Panc1 (cell line): ENCODE measurements around the gene SMOC2. TPM values are rescaled to one million over a fixed set of nuclear protein-coding genes. Genes with fewer than 3 reads are reported as not detected.

Experiments used
- ATAC-seq: fragments of 200-7000 bp; cut with Tn5 transposase; 2 replicates; pipeline ENCODE4 v1.9.1; 2020; ENCODE audit warnings: mild to moderate bottlenecking, moderate library complexity
- BruUV-seq: library from RNA; stranded (reverse); fragments of 400-500 nt; replicated peaks from 2 replicates; lab custom pipeline; 2021; lab: Mats Ljungman, UMichigan
- CTCF ChIA-PET: fragments of 300-600 bp; sonication (Branson Sonifier 250); formaldehyde crosslinking; loops from one replicate; lab custom pipeline; 2022; ENCODE audit warnings: antibody characterized with exemption; lab: Charles Lee
- POLR2A ChIA-PET: fragments of 300-600 bp; sonication (Branson Sonifier 250); formaldehyde crosslinking; loops from one replicate; lab custom pipeline; 2022; ENCODE audit warnings: antibody characterized with exemption; lab: Charles Lee
- DNase-seq: peaks from one replicate; pipeline ENCODE4 v3.0.0-alpha.2; 2010; ENCODE audit warnings: low read depth, low spot score
- H3K27ac ChIP-seq: 2 replicates; pipeline ENCODE4 v1.5.1; 2011; ENCODE audit warnings: mild to moderate bottlenecking, low read length, inconsistent platforms
- H3K27me3 ChIP-seq: fragments of 200-500 bp; sonication (Bioruptor generic); 2 replicates; pipeline ENCODE4 v1.6.0; 2014; ENCODE audit warnings: low read length, inconsistent platforms; ENCODE audit not compliant: control insufficient read depth, insufficient read depth
- H3K36me3 ChIP-seq: fragments of 200-500 bp; sonication (Bioruptor generic); 2 replicates; pipeline ENCODE4 v1.5.1; 2014; ENCODE audit warnings: inconsistent platforms, mild to moderate bottlenecking, low read length, moderate library complexity; ENCODE audit not compliant: control insufficient read depth, insufficient read depth
- H3K4me1 ChIP-seq: 2 replicates; pipeline ENCODE4 v1.5.1; 2011; ENCODE audit warnings: inconsistent platforms, mild to moderate bottlenecking, low read length, moderate library complexity; ENCODE audit not compliant: control insufficient read depth, insufficient read depth
- H3K4me3 ChIP-seq, 2 experiments: 2 replicates each; pipeline ENCODE4 v1.5.1; 2011 to 2012; ENCODE audit warnings: low read depth in 2 of 2, low read length in 2 of 2, mild to moderate bottlenecking in 2 of 2, inconsistent platforms in 1 of 2, moderate library complexity in 1 of 2
- H3K9me3 ChIP-seq: fragments of 200-500 bp; sonication (Bioruptor generic); 2 replicates; pipeline ENCODE4 v1.5.1; 2014; ENCODE audit warnings: low read depth, mild to moderate bottlenecking, inconsistent platforms, low read length, moderate library complexity; ENCODE audit not compliant: control insufficient read depth, insufficient read depth
- POLR2AphosphoS5 ChIP-seq: IDR thresholded peaks from 2 replicates; pipeline ENCODE4 v1.6.1; 2012; ENCODE audit warnings: mild to moderate bottlenecking, low read depth, low read length, moderate library complexity
- SIN3A ChIP-seq: IDR thresholded peaks from 2 replicates; pipeline ENCODE4 v1.6.1; 2012; ENCODE audit warnings: low read depth, mild to moderate bottlenecking, low read length, moderate library complexity, borderline replicate concordance; ENCODE audit not compliant: insufficient read depth
- TCF7L2 ChIP-seq: IDR thresholded peaks from 2 replicates; pipeline ENCODE4 v1.6.1; 2011; ENCODE audit warnings: mild to moderate bottlenecking, low read depth, low read length, inconsistent platforms
- in situ Hi-C: cut with HindIII; loops from 2 replicates; pipeline ENCODE4 v1.10.0; 2016; ENCODE audit warnings: low sequenced_read_pairs, low pct_unique_long_range_greater_than_20kb
- intact Hi-C: fragments of 100-400 bp; cut with micrococcal nuclease; formaldehyde crosslinking; loops from one replicate; pipeline ENCODE4 v1.10.0; 2022; ENCODE audit not compliant: unreplicated experiment
- total RNA-seq: library from RNA; stranded (reverse); gene quantifications from one replicate; pipeline ENCODE4 v1.2.1, GENCODE V29; 2021; ENCODE audit not compliant: unreplicated experiment
- TF ChIP-seq, protein P1 (sequence below), 2 experiments: IDR thresholded peaks; 2 replicates each; pipeline ENCODE4 v1.6.1; 2011 to 2012; ENCODE audit warnings: low read depth in 2 of 2, control low read depth in 1 of 2, low read length in 1 of 2, mild to moderate bottlenecking in 1 of 2, moderate library complexity in 1 of 2; ENCODE audit not compliant: insufficient read depth in 1 of 2
- TF ChIP-seq, protein P2 (sequence below): fragments of 450-650 bp; IDR thresholded peaks from 2 replicates; pipeline ENCODE4 v1.5.1; 2017; ENCODE audit warnings: mild to moderate bottlenecking

Gene SMOC2
- total RNA-seq, 1 experiment from 2014 or later = 0.13 TPM

DNA sequence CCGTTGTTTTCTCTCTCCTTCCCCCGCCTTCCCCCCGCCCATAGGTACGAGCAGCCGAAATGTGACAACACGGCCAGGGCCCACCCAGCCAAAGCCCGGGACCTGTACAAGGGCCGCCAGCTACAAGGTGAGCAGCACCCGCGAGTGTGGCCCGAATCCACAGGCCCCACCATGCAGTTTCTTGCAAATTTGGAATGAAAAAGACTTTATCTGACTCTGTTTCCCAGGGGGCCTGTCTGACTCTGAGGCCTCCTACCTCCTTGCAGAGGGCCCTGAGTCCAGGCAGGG lies 167.1 kb downstream of the SMOC2 start:
- TF ChIP-seq, protein P1, sequence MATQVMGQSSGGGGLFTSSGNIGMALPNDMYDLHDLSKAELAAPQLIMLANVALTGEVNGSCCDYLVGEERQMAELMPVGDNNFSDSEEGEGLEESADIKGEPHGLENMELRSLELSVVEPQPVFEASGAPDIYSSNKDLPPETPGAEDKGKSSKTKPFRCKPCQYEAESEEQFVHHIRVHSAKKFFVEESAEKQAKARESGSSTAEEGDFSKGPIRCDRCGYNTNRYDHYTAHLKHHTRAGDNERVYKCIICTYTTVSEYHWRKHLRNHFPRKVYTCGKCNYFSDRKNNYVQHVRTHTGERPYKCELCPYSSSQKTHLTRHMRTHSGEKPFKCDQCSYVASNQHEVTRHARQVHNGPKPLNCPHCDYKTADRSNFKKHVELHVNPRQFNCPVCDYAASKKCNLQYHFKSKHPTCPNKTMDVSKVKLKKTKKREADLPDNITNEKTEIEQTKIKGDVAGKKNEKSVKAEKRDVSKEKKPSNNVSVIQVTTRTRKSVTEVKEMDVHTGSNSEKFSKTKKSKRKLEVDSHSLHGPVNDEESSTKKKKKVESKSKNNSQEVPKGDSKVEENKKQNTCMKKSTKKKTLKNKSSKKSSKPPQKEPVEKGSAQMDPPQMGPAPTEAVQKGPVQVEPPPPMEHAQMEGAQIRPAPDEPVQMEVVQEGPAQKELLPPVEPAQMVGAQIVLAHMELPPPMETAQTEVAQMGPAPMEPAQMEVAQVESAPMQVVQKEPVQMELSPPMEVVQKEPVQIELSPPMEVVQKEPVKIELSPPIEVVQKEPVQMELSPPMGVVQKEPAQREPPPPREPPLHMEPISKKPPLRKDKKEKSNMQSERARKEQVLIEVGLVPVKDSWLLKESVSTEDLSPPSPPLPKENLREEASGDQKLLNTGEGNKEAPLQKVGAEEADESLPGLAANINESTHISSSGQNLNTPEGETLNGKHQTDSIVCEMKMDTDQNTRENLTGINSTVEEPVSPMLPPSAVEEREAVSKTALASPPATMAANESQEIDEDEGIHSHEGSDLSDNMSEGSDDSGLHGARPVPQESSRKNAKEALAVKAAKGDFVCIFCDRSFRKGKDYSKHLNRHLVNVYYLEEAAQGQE (IDR thresholded peaks at IDR 0.05; ENCODE audit: insufficient read depth in 1 of 2, low read depth in 2 of 2, low read length in 1 of 2) = no peak
- TF ChIP-seq POLR2AphosphoS5 (no peak), SIN3A (no peak), TCF7L2 (no peak)
- TF ChIP-seq, protein P2, sequence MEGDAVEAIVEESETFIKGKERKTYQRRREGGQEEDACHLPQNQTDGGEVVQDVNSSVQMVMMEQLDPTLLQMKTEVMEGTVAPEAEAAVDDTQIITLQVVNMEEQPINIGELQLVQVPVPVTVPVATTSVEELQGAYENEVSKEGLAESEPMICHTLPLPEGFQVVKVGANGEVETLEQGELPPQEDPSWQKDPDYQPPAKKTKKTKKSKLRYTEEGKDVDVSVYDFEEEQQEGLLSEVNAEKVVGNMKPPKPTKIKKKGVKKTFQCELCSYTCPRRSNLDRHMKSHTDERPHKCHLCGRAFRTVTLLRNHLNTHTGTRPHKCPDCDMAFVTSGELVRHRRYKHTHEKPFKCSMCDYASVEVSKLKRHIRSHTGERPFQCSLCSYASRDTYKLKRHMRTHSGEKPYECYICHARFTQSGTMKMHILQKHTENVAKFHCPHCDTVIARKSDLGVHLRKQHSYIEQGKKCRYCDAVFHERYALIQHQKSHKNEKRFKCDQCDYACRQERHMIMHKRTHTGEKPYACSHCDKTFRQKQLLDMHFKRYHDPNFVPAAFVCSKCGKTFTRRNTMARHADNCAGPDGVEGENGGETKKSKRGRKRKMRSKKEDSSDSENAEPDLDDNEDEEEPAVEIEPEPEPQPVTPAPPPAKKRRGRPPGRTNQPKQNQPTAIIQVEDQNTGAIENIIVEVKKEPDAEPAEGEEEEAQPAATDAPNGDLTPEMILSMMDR = no peak
- Histone ChIP-seq H3K9me3 (no peaks in the 10 kb centered on the region), H3K4me3 (no peak overlapping the region), H3K36me3 (no peaks in the 10 kb centered on the region), H3K27ac (no peak overlapping the region), H3K4me1 (no peaks in the 10 kb centered on the region), H3K27me3 (peaks cover 23% of the 10 kb centered on the region)
- ChIA-PET POLR2A (no interaction called here), CTCF (no interaction called here)
- DNase-seq = no peak
- ATAC-seq = no peak
- in situ Hi-C loops (no loop called here), intact Hi-C loops (no loop called here)
- no TSS peak for BruUV-seq

DNA sequence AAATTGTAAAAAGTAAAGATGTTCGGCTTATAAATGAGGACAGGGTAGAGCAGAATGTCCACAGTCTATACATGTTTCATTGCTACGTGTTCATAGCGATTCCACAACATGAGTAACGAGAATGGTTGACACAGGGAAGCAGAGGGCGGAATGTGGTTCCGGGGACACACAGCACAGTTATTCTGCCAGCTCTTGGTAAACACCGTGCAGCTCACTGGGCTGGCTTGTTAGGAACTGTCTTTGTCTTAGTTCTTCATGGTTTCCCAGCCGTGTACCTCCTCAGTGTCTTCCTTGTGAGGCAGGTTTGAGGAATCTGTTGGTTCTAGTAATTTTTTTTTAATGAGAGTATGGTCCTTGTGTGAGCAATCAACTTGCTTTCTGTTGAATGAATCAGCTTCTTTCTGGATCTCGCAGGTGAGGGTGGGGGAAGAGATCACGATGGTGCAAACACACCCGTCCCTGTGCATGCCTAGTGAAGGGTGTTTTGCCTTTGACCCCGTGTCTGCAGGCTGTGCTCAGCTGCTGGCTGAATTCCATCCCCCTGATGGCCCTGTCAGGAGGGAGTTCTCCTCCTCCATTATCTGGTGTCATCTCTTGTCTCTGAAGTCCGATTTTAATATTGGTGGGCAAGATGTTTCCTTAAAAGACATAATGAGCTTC lies 168.2 kb downstream of the SMOC2 start:
- in situ Hi-C loops = no loop called here
- ChIA-PET POLR2A (no interaction called here), CTCF (no interaction called here)
- BruUV-seq = no TSS peak
- Histone ChIP-seq H3K27me3 (peaks cover 14% of the 10 kb centered on the region), H3K9me3 (no peaks in the 10 kb centered on the region), H3K4me1 (no peaks in the 10 kb centered on the region), H3K27ac (no peak overlapping the region), H3K4me3 (no peak overlapping the region), H3K36me3 (no peaks in the 10 kb centered on the region)
- DNase-seq (no peak), ATAC-seq (no peak)
- intact Hi-C loops = no loop called here
- TF ChIP-seq, protein P2 = no peak
- TF ChIP-seq SIN3A = no peak
- TF ChIP-seq, protein P1 (IDR thresholded peaks at IDR 0.05; ENCODE audit: insufficient read depth in 1 of 2, low read depth in 2 of 2, low read length in 1 of 2) = no peak
- no peak for TF ChIP-seq POLR2AphosphoS5
- TF ChIP-seq TCF7L2 = no peak
